ENCODE data around the gene TTLL5.
A peak's percentile ranks its signal among the peaks of the same experiment; 100 is the strongest.

TTLL5 gene

GRCh38 chr14:75926431-75927115 is 265.5 kb downstream of the TTLL5 start:
- DNase-seq, result no peak

- DNase-seq, result no peak
These were observed 266.6 kb downstream of the TTLL5 start for GRCh38 chr14:75927564-75928087.

GRCh38 chr14:75928690-75929181 is 267.7 kb downstream of the TTLL5 start:
- DNase-seq, result peak; percentile 15

GRCh38 chr14:75933712-75934296 is 272.8 kb downstream of the TTLL5 start:
- no peak for DNase-seq

GRCh38 chr14:75934998-75935628 is 274.1 kb downstream of the TTLL5 start:
- DNase-seq, result no peak

- no peak for DNase-seq
These were observed 278.2 kb downstream of the TTLL5 start for GRCh38 chr14:75939200-75939599.

GRCh38 chr14:75941030-75941429 is 280.0 kb downstream of the TTLL5 start:
- peak; percentile 44 for DNase-seq

GRCh38 chr14:75944607-75945241 is 283.7 kb downstream of the TTLL5 start:
- DNase-seq, result no peak

GRCh38 chr14:75946785-75947184 is 285.7 kb downstream of the TTLL5 start:
- no peak for DNase-seq

GRCh38 chr14:75952489-75952888 is 291.4 kb downstream of the TTLL5 start:
- DNase-seq, result no peak

- no peak for DNase-seq
These were observed 298.0 kb downstream of the TTLL5 start for GRCh38 chr14:75959031-75959430.

- no peak for DNase-seq
These were observed 299.2 kb downstream of the TTLL5 start for GRCh38 chr14:75960231-75960630.

- DNase-seq, result no peak
These were observed 300.6 kb downstream of the TTLL5 start for GRCh38 chr14:75961662-75962061.

GRCh38 chr14:75967866-75968265 is 306.8 kb downstream of the TTLL5 start:
- no peak for DNase-seq

- DNase-seq, result peak; percentile 79
These were observed 307.4 kb downstream of the TTLL5 start for GRCh38 chr14:75968456-75968855.

- no peak for DNase-seq
These were observed 308.1 kb downstream of the TTLL5 start for GRCh38 chr14:75969126-75969525.

- peak; percentile 21 for DNase-seq
These were observed 308.8 kb downstream of the TTLL5 start for GRCh38 chr14:75969891-75970290.

GRCh38 chr14:75970989-75971388 is 309.9 kb downstream of the TTLL5 start:
- no peak for DNase-seq

GRCh38 chr14:75971509-75971908 is 310.5 kb downstream of the TTLL5 start:
- DNase-seq, result no peak

GRCh38 chr14:75972801-75973421 is 311.9 kb downstream of the TTLL5 start:
- DNase-seq, result no peak

GRCh38 chr14:75976826-75977581 is 316.0 kb downstream of the TTLL5 start:
- peak; percentile 21 for DNase-seq

GRCh38 chr14:75977582-75977943 is 316.5 kb downstream of the TTLL5 start:
- DNase-seq, result no peak
